Osteoblast (primary cell): ENCODE data around the gene SECTM1. TPM values are rescaled to one million over a fixed set of nuclear protein-coding genes. Genes with fewer than 3 reads are reported as not detected.

Source experiments
- DNase-seq: peaks from one replicate; pipeline ENCODE4 v3.0.0; 2011; ENCODE audit warnings: low spot score, mixed read lengths; ENCODE audit not compliant: insufficient read length; ENCODE audit errors: missing footprints
- H2AFZ ChIP-seq: 2 replicates; pipeline ENCODE4 v1.6.0; 2011; ENCODE audit warnings: mild to moderate bottlenecking, low read length
- H3K27ac ChIP-seq: 2 replicates; pipeline ENCODE4 v1.5.1; 2011; ENCODE audit warnings: mild to moderate bottlenecking, low read depth, low read length, moderate library complexity
- H3K27me3 ChIP-seq: 2 replicates; pipeline ENCODE4 v1.6.0; 2012; ENCODE audit warnings: mild to moderate bottlenecking, control low read depth, inconsistent platforms, low read length, moderate library complexity; ENCODE audit not compliant: insufficient read depth
- H3K36me3 ChIP-seq: 2 replicates; pipeline ENCODE4 v1.5.1; 2011; ENCODE audit warnings: mild to moderate bottlenecking, low read length, control low read depth, moderate library complexity; ENCODE audit not compliant: insufficient read depth
- H3K4me1 ChIP-seq: 2 replicates; pipeline ENCODE4 v1.5.1; 2011; ENCODE audit warnings: mild to moderate bottlenecking, low read length, control low read depth, moderate library complexity; ENCODE audit not compliant: insufficient read depth
- H3K4me2 ChIP-seq: 2 replicates; pipeline ENCODE4 v1.6.0; 2011; ENCODE audit warnings: mild to moderate bottlenecking, low read length; ENCODE audit not compliant: insufficient read depth
- H3K4me3 ChIP-seq: fragments of 200-600 bp; sonication (generic); 3 replicates; pipeline ENCODE4 v1.5.1; 2012; ENCODE audit warnings: mild to moderate bottlenecking, low read length, inconsistent platforms; ENCODE audit not compliant: insufficient read depth
- H3K79me2 ChIP-seq: 2 replicates; pipeline ENCODE4 v1.6.0; 2012; ENCODE audit warnings: mild to moderate bottlenecking, low read length, control low read depth, inconsistent platforms; ENCODE audit not compliant: insufficient read depth
- H3K9me3 ChIP-seq: 2 replicates; pipeline ENCODE4 v1.5.1; 2011; ENCODE audit warnings: low read depth, low read length, control low read depth
- H4K20me1 ChIP-seq: 2 replicates; pipeline ENCODE4 v1.6.0; 2012; ENCODE audit warnings: mild to moderate bottlenecking, low read length, control low read depth; ENCODE audit not compliant: insufficient read depth
- total RNA-seq: library from RNA; depleted of rRNA; stranded (reverse); fragments of >200 nt; gene quantifications from 2 replicates; pipeline ENCODE4 v1.2.3, GENCODE V29; 2012
- TF ChIP-seq, protein P1 (sequence below): IDR thresholded peaks from 2 replicates; pipeline ENCODE4 v1.5.1; 2011; ENCODE audit warnings: mild to moderate bottlenecking, low read depth, low read length, moderate library complexity; ENCODE audit errors: extremely low read depth

The SECTM1 gene
- total RNA-seq, 1 donor, result 5.8 TPM

DNA sequence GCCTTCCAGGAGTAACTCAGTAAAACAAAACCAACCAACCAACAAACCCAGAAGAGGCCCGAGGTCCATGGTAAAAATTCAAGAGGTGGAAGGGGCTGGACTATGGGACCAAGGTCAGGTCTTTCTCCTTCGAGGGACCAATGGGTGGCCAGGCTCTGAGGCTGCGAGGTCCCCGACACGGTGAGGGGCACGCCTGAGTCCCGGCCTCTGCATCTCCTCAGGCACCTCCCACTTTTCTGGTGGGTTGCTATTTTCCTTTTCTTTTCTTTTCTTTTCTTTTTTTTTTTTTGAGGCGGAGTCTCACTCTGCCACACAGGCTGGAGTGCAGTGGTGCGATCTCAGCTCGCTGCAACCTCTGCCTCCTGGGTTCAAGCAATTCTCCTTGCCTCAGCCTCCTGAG lies 34.1 kb downstream of the SECTM1 start:
- TF ChIP-seq, protein P1, sequence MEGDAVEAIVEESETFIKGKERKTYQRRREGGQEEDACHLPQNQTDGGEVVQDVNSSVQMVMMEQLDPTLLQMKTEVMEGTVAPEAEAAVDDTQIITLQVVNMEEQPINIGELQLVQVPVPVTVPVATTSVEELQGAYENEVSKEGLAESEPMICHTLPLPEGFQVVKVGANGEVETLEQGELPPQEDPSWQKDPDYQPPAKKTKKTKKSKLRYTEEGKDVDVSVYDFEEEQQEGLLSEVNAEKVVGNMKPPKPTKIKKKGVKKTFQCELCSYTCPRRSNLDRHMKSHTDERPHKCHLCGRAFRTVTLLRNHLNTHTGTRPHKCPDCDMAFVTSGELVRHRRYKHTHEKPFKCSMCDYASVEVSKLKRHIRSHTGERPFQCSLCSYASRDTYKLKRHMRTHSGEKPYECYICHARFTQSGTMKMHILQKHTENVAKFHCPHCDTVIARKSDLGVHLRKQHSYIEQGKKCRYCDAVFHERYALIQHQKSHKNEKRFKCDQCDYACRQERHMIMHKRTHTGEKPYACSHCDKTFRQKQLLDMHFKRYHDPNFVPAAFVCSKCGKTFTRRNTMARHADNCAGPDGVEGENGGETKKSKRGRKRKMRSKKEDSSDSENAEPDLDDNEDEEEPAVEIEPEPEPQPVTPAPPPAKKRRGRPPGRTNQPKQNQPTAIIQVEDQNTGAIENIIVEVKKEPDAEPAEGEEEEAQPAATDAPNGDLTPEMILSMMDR, result no peak
- Histone ChIP-seq H2AFZ (no peak overlapping the region), H3K9me3 (no peaks in the 10 kb centered on the region)

DNA sequence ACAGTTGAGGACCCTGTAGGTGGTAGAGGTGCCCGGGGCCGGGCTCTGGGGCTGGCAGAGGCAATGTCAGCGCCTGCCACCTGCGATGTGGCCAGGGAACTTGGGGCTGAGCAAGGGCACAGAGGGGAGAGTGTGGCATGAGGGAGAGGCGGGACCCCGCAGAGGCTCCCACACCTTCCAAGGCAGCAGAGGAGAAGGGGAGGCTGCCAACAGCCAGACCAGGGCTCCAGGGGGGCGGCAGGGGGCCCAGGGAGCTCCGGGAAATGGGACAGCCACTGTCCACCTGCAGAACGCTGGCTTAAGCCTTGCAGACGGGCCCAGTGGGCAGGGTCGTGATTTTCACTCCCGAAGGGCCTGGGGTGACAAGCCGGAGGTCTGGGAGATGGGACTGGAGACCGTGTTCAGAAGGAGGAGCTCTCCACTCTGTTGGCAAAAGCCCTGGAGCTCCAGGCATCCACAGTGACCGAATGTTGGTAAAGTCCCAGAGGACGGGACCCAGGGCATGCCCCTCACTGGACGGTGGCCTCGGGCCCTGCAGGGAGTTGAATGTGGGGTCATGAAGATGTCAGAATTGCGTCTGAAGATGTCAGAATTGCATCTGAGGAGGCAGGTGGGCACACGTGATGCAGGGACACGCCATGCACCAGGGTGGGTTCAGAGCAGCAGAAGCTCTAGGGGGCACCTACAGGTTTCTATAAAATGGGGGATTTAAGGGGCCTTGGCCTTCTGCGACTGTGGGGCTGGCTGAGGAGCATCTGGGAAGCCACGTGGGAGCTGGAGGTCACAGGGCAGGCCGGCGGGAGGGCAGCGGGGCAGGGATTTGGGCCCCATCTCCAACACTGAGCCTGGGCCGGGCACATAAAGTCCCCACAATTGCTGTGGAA lies 34.8 kb downstream of the SECTM1 start:
- Histone ChIP-seq H3K27me3 (no peaks in the 10 kb centered on the region), H2AFZ (peak overlapping the region; percentile 93), H3K27ac (peak overlapping the region; percentile 92), H3K4me3 (peak overlapping the region; percentile 75), H3K79me2 (no peaks in the 10 kb centered on the region), H4K20me1 (no peaks in the 10 kb centered on the region), H3K36me3 (no peaks in the 10 kb centered on the region), H3K4me1 (peaks cover 22% of the 10 kb centered on the region), H3K4me2 (peak overlapping the region; percentile 99), H3K9me3 (no peaks in the 10 kb centered on the region)
- TF ChIP-seq, protein P1, result no peak
- DNase-seq, result peak; percentile 80

More for the DNA sequence above, 34.1 kb downstream of the SECTM1 start:
- DNase-seq, result no peak
- Histone ChIP-seq H3K36me3 (no peaks in the 10 kb centered on the region), H3K4me2 (no peak overlapping the region), H3K4me3 (no peak overlapping the region), H4K20me1 (no peaks in the 10 kb centered on the region), H3K4me1 (peaks cover 22% of the 10 kb centered on the region), H3K27ac (no peak overlapping the region), H3K79me2 (no peaks in the 10 kb centered on the region), H3K27me3 (no peaks in the 10 kb centered on the region)

DNA sequence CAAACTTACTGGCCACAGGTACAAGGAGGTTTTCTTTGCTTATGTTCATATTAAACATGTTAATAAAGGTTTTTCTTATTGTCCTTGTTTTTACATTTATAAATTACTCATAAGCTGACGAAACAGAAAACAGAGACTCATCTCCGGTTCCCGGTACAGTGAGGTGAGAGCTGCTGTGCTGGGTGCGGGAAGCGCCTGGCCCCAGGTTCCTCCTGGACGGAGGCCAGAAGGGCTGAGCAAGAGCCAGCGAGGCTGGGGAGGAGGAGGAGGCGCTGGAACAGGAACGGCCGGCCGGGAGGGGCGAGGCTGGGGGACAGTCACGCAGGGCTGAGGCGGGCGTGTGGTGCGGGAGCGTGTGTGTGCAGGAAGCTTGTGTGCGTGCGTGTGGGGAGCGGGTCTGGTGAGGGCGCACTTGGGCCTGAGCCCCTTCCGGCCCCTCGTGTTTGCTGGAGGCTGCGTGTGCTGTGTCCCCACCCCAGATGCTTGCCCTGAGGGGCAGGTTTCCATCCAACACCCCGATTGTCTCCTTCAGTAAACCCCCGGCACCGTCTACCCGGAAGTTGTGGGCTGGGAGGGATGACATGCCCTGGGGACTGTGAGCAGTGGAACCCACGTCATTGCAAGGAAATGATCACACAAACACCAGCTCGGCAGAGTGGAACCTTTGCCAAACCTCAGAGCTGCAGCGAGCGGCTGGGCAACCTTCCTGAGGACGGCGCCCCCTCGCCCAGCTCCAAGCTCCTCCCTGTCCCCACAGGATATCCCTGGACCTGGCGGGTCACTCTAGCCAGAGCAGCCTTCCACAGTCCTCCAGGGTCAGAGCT lies 35.6 kb downstream of the SECTM1 start:
- Histone ChIP-seq H3K9me3 (no peaks in the 10 kb centered on the region), H3K4me1 (peaks cover 25% of the 10 kb centered on the region), H3K36me3 (no peaks in the 10 kb centered on the region), H3K4me3 (peak overlapping the region; percentile 75), H3K4me2 (peak overlapping the region; percentile 99), H3K27ac (peak overlapping the region; percentile 92), H3K27me3 (no peaks in the 10 kb centered on the region), H3K79me2 (no peaks in the 10 kb centered on the region), H2AFZ (peak overlapping the region; percentile 93), H4K20me1 (no peaks in the 10 kb centered on the region)
- DNase-seq, result peak; percentile 98
- TF ChIP-seq, protein P1, result no peak

DNA sequence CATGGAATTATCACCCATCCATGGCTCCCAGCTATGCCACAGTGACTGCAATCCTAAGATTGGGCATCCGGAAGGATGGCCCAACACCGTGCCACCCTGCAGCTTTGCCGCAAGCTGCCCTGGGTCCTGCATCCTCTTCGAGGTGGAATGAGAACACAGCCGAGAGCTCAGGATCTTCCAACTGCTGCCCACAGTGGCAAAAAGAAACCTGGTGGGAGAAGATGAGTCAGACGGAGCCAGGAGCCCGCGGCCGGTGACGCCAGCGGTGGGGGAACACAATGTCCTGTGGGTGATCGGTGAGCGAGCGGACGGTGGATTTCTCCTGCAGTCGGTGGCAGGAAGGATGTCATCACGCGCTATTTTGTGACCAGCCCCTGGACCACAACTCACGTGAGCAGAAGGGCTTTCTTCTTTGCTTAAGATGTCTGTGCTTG lies 36.3 kb downstream of the SECTM1 start:
- H3K4me2 ChIP-seq, result peak overlapping the region; percentile 99
- peak overlapping the region; percentile 93 for H2AFZ ChIP-seq
- peak; percentile 95 for DNase-seq

More for the DNA sequence above, 36.3 kb downstream of the SECTM1 start:
- H3K27ac ChIP-seq, result peak overlapping the region; percentile 92
- H3K27me3 ChIP-seq, result no peaks in the 10 kb centered on the region
- TF ChIP-seq, protein P1, result no peak
- H3K9me3 ChIP-seq, result no peaks in the 10 kb centered on the region
- H3K4me3 ChIP-seq, result peak overlapping the region; percentile 75
- H4K20me1 ChIP-seq, result no peaks in the 10 kb centered on the region
- H3K36me3 ChIP-seq, result no peaks in the 10 kb centered on the region
- H3K4me1 ChIP-seq, result peaks cover 25% of the 10 kb centered on the region
- H3K79me2 ChIP-seq, result no peaks in the 10 kb centered on the region
